Astrocyte of the hippocampus (primary cell): ENCODE measurements around the gene TCF19.
"Not testable (repeated sequence)": the region's sequence is repeated elsewhere in the genome, so short reads cannot be mapped to it uniquely, and the experiment has no call there.

Source experiments
- DNase-seq: peaks from one replicate; pipeline ENCODE4 v3.0.0; 2011; ENCODE audit warnings: low read depth, low spot score

Gene TCF19

GRCh38 chr6:31179896-31180295, 21.5 kb downstream of the TCF19 start:
- DNase-seq, result no peak

- DNase-seq, result no peak
Observed at GRCh38 chr6:31180500-31180899, 22.1 kb downstream of the TCF19 start.

GRCh38 chr6:31183287-31183686, 24.9 kb downstream of the TCF19 start:
- DNase-seq, result not testable (repeated sequence)

- not testable (repeated sequence) for DNase-seq
Observed at GRCh38 chr6:31183859-31184258, 25.5 kb downstream of the TCF19 start.

- not testable (repeated sequence) for DNase-seq
Observed at GRCh38 chr6:31185695-31186051, 27.3 kb downstream of the TCF19 start.

GRCh38 chr6:31186052-31186734, 27.8 kb downstream of the TCF19 start:
- DNase-seq, result no peak

GRCh38 chr6:31187780-31188194, 29.4 kb downstream of the TCF19 start:
- DNase-seq, result no peak

GRCh38 chr6:31189223-31189622, 30.8 kb downstream of the TCF19 start:
- DNase-seq, result not testable (repeated sequence)

GRCh38 chr6:31190488-31190887, 32.1 kb downstream of the TCF19 start:
- no peak for DNase-seq

- DNase-seq, result peak; percentile 80
Observed at GRCh38 chr6:31192431-31193105, 34.2 kb downstream of the TCF19 start.

- no peak for DNase-seq
Observed at GRCh38 chr6:31193206-31193605, 34.8 kb downstream of the TCF19 start.

GRCh38 chr6:31194061-31194834, 35.9 kb downstream of the TCF19 start:
- no peak for DNase-seq

- not testable (repeated sequence) for DNase-seq
Observed at GRCh38 chr6:31195308-31195979, 37.1 kb downstream of the TCF19 start.

- DNase-seq, result not testable (repeated sequence)
Observed at GRCh38 chr6:31196251-31197022, 38.0 kb downstream of the TCF19 start.

- DNase-seq, result peak; percentile 88
Observed at GRCh38 chr6:31197559-31198305, 39.3 kb downstream of the TCF19 start.

- DNase-seq, result not testable (repeated sequence)
Observed at GRCh38 chr6:31199105-31199452, 40.7 kb downstream of the TCF19 start.

GRCh38 chr6:31202259-31203166, 44.1 kb downstream of the TCF19 start:
- no peak for DNase-seq

- no peak for DNase-seq
Observed at GRCh38 chr6:31203345-31203979, 45.1 kb downstream of the TCF19 start.

GRCh38 chr6:31204751-31205145, 46.4 kb downstream of the TCF19 start:
- no peak for DNase-seq
